Measurements from ENCODE around the gene ATR.

GRCh38 chr3:142615171-142615570 lies 36.6 kb upstream of the ATR start:
- TF ChIP-seq CTCF (IDR thresholded peaks at IDR 0.05; ENCODE audit: low read depth, low read length) (no peak), POLR2A (IDR thresholded peaks at IDR 0.05; ENCODE audit: extremely low read depth, insufficient read length) (no peak)
- TF ChIP-seq, protein P1, sequence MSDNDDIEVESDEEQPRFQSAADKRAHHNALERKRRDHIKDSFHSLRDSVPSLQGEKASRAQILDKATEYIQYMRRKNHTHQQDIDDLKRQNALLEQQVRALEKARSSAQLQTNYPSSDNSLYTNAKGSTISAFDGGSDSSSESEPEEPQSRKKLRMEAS (IDR thresholded peaks at IDR 0.05; ENCODE audit: low read depth, low read length) = no peak
